NOMO-1 (cell line): ENCODE results near the gene MRPL52.
A peak's percentile ranks its signal among the peaks of the same experiment; 100 is the strongest.
"Not testable (repeated sequence)": the region's sequence is repeated elsewhere in the genome, so short reads cannot be mapped to it uniquely, and the experiment has no call there.

Experiments used
- DNase-seq, 2 experiments: peaks; one replicate each; lab custom pipeline; 2025; ENCODE audit not compliant: unreplicated experiment in 2 of 2; lab: John Stamatoyannopoulos, UW

Gene MRPL52

GRCh38 chr14:22829661-22830442 lies at the start of gene MRPL52:
Gene MRPL52 (plus strand): TSS chr14:22829887. CDS start chr14:22829913, 26 bp downstream.
- peak; percentile 67 to 90 for DNase-seq

- no peak for DNase-seq
These were observed 49.5 kb upstream of the MRPL52 start for GRCh38 chr14:22780105-22780679.

GRCh38 chr14:22780941-22781300 lies 48.8 kb upstream of the MRPL52 start:
- DNase-seq, result no peak

- no peak for DNase-seq
These were observed 48.2 kb upstream of the MRPL52 start for GRCh38 chr14:22781301-22781991.

GRCh38 chr14:22786685-22787084 lies 43.0 kb upstream of the MRPL52 start:
- no peak for DNase-seq

- DNase-seq, result no peak
These were observed 38.4 kb upstream of the MRPL52 start for GRCh38 chr14:22791301-22791700.

GRCh38 chr14:22792158-22792557 lies 37.5 kb upstream of the MRPL52 start:
- DNase-seq, result no peak

- not testable (repeated sequence) for DNase-seq
These were observed 36.1 kb upstream of the MRPL52 start for GRCh38 chr14:22793550-22793949.

- DNase-seq, result no peak
These were observed 35.7 kb upstream of the MRPL52 start for GRCh38 chr14:22793976-22794375.

- DNase-seq, result no peak
These were observed 35.1 kb upstream of the MRPL52 start for GRCh38 chr14:22794551-22794951.

GRCh38 chr14:22796087-22796707 lies 33.5 kb upstream of the MRPL52 start:
- no peak for DNase-seq

GRCh38 chr14:22797017-22797917 lies 32.4 kb upstream of the MRPL52 start:
- no peak for DNase-seq

GRCh38 chr14:22798528-22798927 lies 31.2 kb upstream of the MRPL52 start:
- DNase-seq, result peak in 1 of 2 experiments; percentile 53

GRCh38 chr14:22800346-22800745 lies 29.3 kb upstream of the MRPL52 start:
- DNase-seq, result no peak

GRCh38 chr14:22801716-22802115 lies 28.0 kb upstream of the MRPL52 start:
- DNase-seq, result no peak

GRCh38 chr14:22802860-22803686 lies 26.6 kb upstream of the MRPL52 start:
- DNase-seq, result no peak

- no peak for DNase-seq
These were observed 26.1 kb upstream of the MRPL52 start for GRCh38 chr14:22803687-22803974.

- not testable (repeated sequence) for DNase-seq
These were observed 24.5 kb upstream of the MRPL52 start for GRCh38 chr14:22805235-22805634.

GRCh38 chr14:22807432-22808087 lies 22.1 kb upstream of the MRPL52 start:
- no peak for DNase-seq
